Left lung (tissue), 10 donors: ENCODE results near the gene YARS1. TPM values are rescaled to one million over a fixed set of nuclear protein-coding genes. Genes with fewer than 3 reads are reported as not detected.
"Not testable (repeated sequence)": the region's sequence is repeated elsewhere in the genome, so short reads cannot be mapped to it uniquely, and the experiment has no call there.

ENCODE experiments used
- ATAC-seq: fragments of 200-7000 bp; cut with Tn5 transposase; one replicate; pipeline ENCODE4 v1.9.1; 2020; ENCODE audit warnings: moderate library complexity
- DNase-seq, 4 donors: peaks; one replicate each; pipeline ENCODE4 v3.0.0-alpha.2; 2013 to 2020
- H3K27ac ChIP-seq, 2 donors: fragments of 200-600 bp; sonication (generic) in 1 of 2; one replicate each; pipeline versions ENCODE4 v1.5.0 to v1.8.0; 2020 to 2021
- H3K27me3 ChIP-seq, 2 donors: fragments of 200-600 bp; sonication (generic) in 1 of 2; one replicate each; pipeline versions ENCODE4 v1.5.0 to v1.8.0; 2020 to 2021
- H3K36me3 ChIP-seq, 2 donors: fragments of 200-600 bp; sonication (generic) in 1 of 2; one replicate each; pipeline versions ENCODE4 v1.5.0 to v1.8.0; 2020 to 2021
- H3K4me1 ChIP-seq, 2 donors: fragments of 200-600 bp; one replicate each; pipeline ENCODE4 v1.8.0; 2021
- H3K4me3 ChIP-seq, 2 donors: fragments of 200-600 bp; sonication (generic) in 1 of 2; one replicate each; pipeline versions ENCODE4 v1.5.0 to v1.8.0; 2020 to 2021; ENCODE audit warnings: mild to moderate bottlenecking in 1 of 2
- H3K9me3 ChIP-seq, 2 donors: fragments of 200-600 bp; sonication (generic) in 1 of 2; one replicate each; pipeline versions ENCODE4 v1.5.0 to v1.8.0; 2020 to 2021
- CTCF ChIP-seq, 2 donors: fragments of 200-600 bp; sonication (generic) in 1 of 2; IDR thresholded peaks; one replicate each; pipeline versions ENCODE4 v1.5.0 to v1.8.0; 2021; ENCODE audit warnings: antibody characterized with exemption in 2 of 2
- intact Hi-C, 2 donors: fragments of 100-400 bp; cut with DNase I; formaldehyde crosslinking; loops; one replicate each; pipeline versions ENCODE4 v1.11.2 to v1.14.2; 2022
- polyA plus RNA-seq, 6 donors: library from polyadenylated mRNA; unstranded; fragments of 120-200 nt; gene quantifications; one replicate each; pipeline ENCODE4 v1.2.1, GENCODE V29; 2013; ENCODE audit not compliant: insufficient read length in 6 of 6
- total RNA-seq, 2 donors: library from RNA; stranded (reverse); fragmentation: NEBNext Ultra II Directional; extraction: Animal tissue kit (Norgen Biotek cat#: 25700); gene quantifications; one replicate each; pipeline ENCODE4 v1.2.1, GENCODE V29; 2021
- donor health status: DM: no; HTN: yes; CAD: no.
- donor health status: DM: no; HTN: no; CAD: no.

The YARS1 gene
- total and polyA plus RNA-seq, 8 donors, result 68.8 to 126 (median 78.0) TPM

DNA sequence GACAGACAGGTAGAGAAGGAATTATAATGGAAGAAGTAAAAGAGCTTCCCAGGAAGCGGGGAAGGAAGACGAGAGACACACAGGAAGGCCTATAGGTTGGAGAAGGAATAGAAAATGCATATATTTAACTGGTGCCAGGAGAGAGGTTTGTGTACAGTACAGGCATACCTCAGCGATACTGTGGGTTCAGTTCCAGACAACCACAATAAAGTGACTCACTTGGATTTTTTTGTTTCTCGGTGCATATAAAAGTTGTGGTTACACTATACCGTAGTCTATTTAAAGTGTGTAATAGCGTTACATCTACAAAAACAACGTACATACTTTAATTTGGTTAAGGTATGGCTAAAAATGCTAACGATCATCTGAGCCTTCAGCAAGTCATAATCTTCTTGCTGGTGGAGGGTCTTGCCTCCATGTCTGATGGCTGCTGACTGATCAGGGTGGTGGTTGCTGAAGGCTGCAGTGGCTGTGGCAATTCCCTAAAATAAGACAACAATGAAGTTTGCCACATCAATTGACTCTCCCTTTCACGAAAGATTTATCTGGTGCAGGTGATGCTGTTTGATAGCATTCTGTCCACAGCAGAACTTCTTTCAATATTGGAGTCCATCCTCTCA, 16.0 kb downstream of the YARS1 start:
- TF ChIP-seq CTCF (IDR thresholded peaks at IDR 0.05), result no peak
- intact Hi-C loops, result no loop called here

DNA sequence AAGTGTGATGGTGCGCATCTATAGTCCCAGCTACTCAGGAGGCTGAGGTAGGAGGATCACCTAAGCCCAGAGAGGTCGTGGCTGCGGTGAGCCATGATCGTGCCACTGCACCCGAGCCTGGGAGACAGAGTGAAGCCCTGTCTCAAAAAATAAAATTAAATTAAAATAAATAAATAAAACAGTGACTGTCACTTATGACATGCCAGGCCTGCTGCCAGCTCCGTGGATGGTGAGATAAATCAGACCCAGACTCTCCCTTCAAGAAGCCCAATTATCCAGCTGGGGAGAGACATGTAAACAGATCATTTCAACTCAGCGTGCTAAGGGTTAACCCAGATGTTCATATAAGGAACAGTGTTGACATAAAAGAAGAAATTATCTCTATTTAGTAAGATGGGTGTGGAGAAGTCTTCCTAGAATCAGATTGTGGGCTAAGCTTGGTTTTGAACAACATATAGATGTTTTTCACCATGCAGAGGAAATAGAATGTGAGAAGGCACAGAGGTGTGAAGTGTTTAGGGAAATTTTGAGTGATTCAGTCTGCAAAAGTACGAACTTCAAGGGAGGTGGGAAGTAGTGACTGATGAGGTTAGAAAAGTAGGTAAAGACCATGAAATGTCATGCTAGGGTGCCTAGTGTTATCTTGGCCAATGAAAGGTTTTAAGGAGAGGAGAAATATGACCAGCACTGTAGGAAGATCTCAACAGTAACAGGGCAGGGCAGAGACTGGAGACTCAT, 18.3 kb downstream of the YARS1 start:
- Histone ChIP-seq H3K9me3 (no peaks in the 10 kb centered on the region), H3K36me3 (peaks cover 0 to 93% of the 10 kb centered on the region in 2 donors), H3K4me3 (no peak overlapping the region), H3K27me3 (no peaks in the 10 kb centered on the region), H3K4me1 (no peaks in the 10 kb centered on the region), H3K27ac (peak overlapping the region in 1 of 2 donors; percentile 15)
- DNase-seq, result no peak
- no peak for TF ChIP-seq CTCF (IDR thresholded peaks at IDR 0.05)
- no peak for ATAC-seq
- intact Hi-C loops, result no loop called here

More for the DNA sequence above, 16.0 kb downstream of the YARS1 start:
- Histone ChIP-seq H3K36me3 (peaks cover 0 to 88% of the 10 kb centered on the region in 2 donors), H3K4me1 (no peaks in the 10 kb centered on the region), H3K27me3 (no peaks in the 10 kb centered on the region), H3K9me3 (no peaks in the 10 kb centered on the region), H3K4me3 (no peak overlapping the region), H3K27ac (no peak overlapping the region)
- ATAC-seq, result no peak
- DNase-seq, result no peak

GRCh38 chr1:32798191-32798590, 19.0 kb downstream of the YARS1 start:
- Histone ChIP-seq H3K9me3 (no peaks in the 10 kb centered on the region), H3K4me1 (no peaks in the 10 kb centered on the region), H3K27me3 (no peaks in the 10 kb centered on the region), H3K4me3 (no peak overlapping the region), H3K27ac (no peak overlapping the region), H3K36me3 (peaks cover 0 to 95% of the 10 kb centered on the region in 2 donors)
- ATAC-seq (no peak), DNase-seq (no peak)
- intact Hi-C loops, result no loop called here
- TF ChIP-seq CTCF (IDR thresholded peaks at IDR 0.05), result no peak

- no peaks in the 10 kb centered on the region for H3K9me3 ChIP-seq
- ATAC-seq, result no peak
- intact Hi-C loops, result no loop called here
- H3K4me1 ChIP-seq, result no peaks in the 10 kb centered on the region
- H3K27ac ChIP-seq, result no peak overlapping the region
- no peak for DNase-seq
- no peak for TF ChIP-seq CTCF (IDR thresholded peaks at IDR 0.05)
- H3K36me3 ChIP-seq, result peaks cover 0 to 94% of the 10 kb centered on the region in 2 donors
- H3K27me3 ChIP-seq, result no peaks in the 10 kb centered on the region
- no peak overlapping the region for H3K4me3 ChIP-seq
Observed at GRCh38 chr1:32797456-32797855, 19.7 kb downstream of the YARS1 start.

DNA sequence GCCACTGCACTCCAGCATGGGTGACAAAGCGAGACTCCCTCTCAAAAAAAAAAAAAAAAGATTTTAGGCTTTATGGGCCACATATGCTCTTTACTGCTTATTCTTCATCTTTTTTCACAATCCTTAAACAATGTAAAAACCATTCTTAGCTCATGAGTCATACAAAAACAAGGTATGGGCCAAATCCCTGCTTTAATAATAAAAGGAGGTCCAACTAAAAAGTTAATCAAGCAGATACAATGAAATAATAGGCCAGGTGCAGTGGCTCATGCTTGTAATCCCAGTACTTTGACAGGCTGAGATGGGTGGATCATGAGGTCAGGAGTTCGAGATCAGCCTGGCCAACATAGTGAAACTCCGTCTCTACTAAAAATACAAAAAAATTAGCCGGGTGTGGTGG, 21.4 kb downstream of the YARS1 start:
- DNase-seq, ATAC-seq, H3K4me3 ChIP-seq, H3K9me3 ChIP-seq, H3K27ac ChIP-seq, intact Hi-C loops, H3K4me1 ChIP-seq, H3K27me3 ChIP-seq: not testable (repeated sequence)
- H3K36me3 ChIP-seq, result peaks cover 0 to 95% of the 10 kb centered on the region in 2 donors
